ENCODE data around the gene HACL1.

The HACL1 gene

GRCh38 chr3:15601399-15602145 lies at the start of gene HACL1, which contains the start of gene BTD:
Gene HACL1, minus strand, starts transcription at chr3:15601569. Its CDS starts 106 bp downstream, at chr3:15601463.
Gene BTD, plus strand, starts transcription at chr3:15601745. Its CDS starts 33,695 bp downstream, at chr3:15635440.
- DNase-seq = no peak

DNA sequence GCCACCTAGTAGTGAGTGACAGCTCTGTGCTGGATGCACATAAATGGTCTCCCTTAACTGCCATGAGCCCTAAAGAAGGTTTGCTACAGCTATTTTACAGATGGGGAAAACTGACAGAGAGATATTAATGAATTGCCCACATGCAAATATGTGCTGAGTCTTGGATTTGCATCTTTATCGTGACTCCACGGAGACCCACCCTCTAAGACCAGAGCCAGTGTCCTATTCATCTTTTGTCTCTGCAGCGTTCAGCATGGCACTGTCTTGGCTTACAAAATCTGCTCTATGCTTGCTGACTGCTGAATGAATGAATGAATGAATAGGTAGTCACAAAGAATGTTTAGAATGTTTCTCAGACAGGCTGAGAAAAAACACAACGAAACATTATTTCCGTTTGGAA lies 48.5 kb upstream of the HACL1 start:
- DNase-seq = no peak

- no peak for DNase-seq
Observed at GRCh38 chr3:15649341-15649740, 48.0 kb upstream of the HACL1 start.

DNA sequence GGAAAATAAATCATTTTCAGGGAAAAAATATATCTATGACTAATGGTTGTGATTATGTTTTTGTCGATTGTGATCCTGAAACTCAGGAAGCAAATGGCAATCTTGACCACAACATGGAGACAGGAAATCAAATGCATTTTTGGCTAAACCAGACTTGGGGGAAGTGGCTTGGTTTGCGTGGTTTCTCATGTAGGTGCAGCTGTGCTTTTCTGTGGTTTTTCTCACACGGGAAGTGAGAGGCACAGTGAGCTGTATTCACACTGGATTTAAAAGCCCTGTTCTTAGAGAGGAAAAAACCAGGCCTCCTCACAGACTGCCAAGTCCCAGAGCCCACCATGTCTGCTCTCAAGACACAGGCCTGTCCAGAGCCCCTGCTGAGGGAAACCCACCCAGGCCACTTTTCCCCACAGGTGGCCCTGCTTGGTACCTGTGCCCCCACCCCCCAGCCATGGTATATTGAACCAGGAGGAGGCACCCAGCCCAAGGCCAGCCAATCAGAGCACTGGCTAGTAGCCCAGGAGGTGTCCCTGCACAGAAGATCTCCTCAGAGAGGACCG lies 46.3 kb upstream of the HACL1 start:
- DNase-seq = no peak

DNA sequence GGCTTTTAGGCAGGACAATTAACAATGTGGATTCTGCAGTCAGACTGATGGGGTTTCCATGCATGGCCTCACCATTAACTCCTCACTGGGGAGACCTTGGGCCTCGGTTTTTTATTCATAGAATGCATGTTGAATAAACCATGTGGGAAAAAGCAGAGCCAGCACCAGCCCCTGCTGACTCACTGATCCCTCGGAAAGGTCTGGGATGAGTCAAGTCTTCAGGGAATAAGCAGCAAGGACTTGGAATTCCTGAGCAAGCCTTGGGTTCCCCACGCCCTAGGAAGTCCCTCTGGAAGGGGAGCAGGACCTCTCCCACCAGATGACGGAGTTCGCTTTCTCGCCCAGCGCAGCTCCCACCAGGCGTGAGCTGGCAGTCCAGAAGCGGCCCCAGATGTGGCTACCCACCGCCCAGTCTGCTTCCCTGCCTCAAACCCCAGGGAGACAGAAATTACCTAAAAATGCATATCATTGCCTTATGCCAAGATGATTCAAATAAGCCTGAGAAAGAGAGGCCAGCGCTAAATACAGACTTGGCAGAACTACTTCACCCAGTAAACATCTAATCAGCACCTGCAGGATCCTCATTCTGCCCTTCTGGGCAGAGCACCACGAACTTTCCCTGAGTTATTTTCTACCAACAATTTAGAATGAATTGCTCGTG lies 45.6 kb upstream of the HACL1 start:
- no peak for DNase-seq

GRCh38 chr3:15645740-15646501 lies 44.6 kb upstream of the HACL1 start:
- DNase-seq = no peak

DNA sequence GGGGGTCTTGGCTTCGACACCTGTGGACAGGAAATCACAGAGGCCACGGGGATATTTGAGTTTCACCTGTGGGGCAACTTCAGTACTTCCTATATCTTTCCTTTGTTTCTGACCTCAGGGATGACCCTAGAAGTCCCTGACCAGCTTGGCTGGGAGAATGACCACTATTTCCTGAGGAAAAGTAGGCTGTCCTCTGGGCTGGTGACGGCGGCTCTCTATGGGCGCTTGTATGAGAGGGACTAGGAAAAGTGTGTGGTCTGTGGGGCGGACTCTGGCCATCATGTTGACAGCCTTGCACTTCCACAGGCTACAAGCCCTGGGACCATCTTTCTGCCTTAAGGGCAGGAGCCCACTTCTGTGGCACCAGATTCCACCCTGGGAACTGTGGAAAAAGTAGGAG lies 43.9 kb upstream of the HACL1 start:
- DNase-seq = no peak

- DNase-seq = no peak
Observed at GRCh38 chr3:15638891-15639262, 37.5 kb upstream of the HACL1 start.

DNA sequence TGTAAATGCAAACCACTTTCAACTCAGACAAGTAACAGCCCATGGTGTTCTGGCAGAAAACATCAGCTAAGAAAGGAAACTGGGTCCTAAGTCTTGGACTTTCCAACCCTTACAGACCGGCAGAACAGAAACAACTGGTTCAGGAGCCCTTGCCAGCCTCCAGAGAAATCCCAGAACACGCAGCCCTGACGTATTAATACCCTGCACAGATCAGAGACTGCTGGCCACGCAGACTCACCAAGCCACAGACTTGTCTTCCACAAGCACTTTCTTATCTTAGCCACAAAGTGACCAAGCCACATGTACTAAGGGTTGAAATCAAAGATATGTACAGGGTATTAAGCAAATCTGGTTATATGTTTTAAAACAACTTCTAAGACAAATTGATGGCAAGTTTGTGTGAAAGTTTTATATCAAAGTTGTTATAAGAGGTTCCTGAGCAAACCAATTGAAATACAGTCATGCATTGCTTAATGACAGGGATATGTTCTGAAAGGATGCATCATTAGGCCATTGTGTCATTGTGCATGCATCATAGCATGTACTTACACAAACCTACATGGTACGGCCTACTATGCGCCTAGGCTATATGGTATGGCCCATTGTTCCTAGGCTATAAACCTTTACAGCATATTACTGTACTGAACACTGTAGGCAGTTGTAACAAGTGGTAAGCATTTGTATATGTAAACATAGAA lies 37.0 kb upstream of the HACL1 start:
- DNase-seq = no peak

- DNase-seq = no peak
Observed at GRCh38 chr3:15637131-15637951, 36.0 kb upstream of the HACL1 start.

DNA sequence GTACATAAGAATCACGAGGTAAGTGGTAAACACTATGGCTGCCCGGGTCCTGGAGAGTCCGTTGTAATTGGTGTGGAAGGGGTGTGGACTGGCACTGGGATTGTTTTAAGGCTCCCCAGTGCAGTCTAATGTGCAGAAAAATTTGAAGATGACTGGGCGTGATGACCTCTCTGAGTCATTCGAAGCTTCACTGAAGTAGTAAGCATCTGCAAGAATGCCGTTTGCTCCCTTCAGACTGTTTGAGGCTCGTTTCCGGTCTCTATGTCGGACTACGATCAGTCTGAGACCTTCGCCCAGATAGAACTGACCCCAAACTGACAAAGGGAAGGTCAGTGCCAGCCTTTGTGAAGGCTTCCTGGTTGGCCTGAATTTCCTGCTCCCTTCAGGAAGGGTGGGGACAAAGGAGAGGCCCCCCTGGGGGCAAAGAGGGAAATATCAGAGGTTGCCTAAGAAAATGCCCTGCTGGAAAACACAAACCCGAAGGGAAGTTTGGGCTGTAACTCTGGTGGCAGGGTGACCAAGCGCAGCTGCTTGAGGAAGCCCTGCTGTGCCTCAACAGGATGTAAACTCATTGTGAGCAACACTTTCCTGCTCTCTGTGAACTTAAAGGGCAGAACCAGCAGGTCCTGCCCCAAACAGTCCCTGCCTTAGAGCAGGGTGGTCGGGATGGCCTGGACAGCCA lies 34.8 kb upstream of the HACL1 start:
- no peak for DNase-seq

GRCh38 chr3:15635121-15635661 lies 33.8 kb upstream of the HACL1 start:
- no peak for DNase-seq

GRCh38 chr3:15634671-15635070 lies 33.3 kb upstream of the HACL1 start:
- DNase-seq = no peak

DNA sequence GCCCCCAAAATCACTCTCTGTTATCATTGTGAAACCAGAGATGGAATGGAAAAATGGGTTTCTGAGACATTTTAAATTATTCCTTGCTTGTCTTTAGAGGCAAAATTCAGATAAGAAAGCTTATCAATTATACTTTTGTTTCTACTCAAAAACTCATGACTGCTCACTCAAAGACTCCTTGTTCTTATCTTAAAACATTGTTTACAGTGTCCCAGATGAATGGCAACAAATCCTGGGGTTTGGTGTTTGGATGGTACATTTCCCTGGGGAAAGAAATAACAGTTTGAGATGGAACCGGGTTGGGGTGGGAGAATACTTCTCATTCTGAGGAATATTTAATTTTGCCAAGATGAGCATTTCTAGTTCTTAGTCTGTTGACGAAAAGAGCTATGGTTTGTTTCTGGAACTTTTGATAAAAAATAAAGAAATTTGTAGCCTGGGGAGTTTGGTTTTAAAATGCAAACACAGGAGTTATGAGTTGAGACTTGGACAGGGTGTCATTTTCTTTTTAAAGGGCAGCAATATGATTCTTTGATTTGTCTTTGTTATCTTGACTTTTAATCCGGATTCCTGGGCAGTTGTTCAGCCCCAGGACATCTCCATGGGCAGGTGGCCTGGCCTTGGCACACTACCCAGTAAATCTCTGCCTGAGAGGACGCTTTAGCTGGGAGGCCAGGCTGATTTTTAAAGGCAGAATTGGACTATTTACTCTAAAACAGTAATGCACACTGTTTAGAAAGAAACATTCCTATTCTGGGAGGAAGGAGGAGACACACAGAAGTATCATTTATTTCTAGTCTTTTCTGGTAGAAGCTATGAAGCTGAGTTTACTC lies 32.6 kb upstream of the HACL1 start:
- no peak for DNase-seq

DNA sequence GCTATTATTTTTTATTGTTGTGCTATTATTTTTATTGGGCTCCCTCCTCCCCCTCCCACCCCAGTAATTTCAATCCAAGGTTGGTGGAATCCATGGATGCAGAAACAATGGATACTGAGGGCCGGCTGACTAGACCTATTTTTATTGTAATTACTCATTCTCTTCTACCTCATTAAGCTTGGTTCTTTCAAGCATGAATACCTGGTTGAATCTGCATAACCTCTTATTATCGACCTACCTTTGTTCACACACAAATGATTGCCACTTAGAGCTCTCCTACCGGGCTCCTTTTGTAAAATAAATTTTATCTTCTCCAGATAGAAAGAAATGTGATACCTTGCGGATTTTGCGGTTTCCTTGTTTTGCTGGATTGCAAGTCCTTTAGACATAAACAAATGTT lies 31.8 kb upstream of the HACL1 start:
- no peak for DNase-seq

DNA sequence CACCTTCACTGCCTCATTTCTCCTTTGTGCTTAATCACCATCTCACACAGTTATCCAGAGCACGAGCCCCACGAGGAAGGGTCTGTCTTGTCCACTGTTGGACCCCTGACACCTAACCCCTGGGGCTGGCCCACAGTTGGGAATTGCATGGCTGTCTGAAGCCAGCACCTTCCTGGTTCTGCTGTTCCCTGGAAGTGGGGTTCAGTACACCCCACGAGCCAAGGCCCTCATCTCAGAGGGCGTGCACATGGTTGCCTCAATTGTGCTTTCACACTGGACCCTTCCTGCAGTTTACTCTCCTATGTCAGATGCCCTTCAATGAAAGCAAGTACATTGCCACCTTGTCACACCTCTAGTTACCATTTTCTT lies 30.8 kb upstream of the HACL1 start:
- DNase-seq = no peak

DNA sequence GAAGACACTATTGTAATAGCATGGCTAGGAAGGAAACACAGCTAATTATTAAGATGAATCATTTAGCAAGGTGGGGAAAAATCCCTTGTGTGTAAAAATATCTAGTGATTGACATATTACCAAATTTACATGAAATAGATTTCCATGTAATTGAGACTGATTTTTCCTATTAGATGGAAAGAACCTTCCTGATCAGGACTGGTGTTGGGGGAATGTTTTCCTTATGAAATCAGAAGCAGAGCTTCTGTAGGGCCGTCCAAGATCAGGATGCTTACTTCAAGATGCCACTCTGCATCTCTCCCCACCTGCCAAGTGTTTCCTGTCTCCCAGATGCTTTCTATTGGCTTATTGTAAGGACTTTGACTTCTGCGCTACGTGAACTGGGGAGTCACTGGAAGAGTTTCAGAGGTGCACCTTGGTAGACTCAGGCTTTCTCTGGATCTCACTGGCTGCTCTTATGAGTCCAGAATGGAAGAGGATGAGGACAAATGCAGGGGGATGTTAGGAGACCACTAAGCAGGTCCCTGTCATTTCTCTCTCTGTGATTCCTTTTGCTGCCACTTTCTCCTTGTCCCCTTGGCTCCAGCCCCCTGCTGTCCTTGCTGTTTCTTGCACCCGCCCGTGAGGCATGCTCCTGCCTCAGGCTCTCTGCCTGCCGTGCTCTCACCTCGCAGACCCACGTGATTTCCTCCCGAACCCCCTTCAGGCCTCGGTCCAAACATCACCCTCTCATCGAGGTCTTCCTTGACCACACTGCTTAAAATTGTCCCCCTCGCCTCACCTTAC lies 30.2 kb upstream of the HACL1 start:
- DNase-seq = no peak

- no peak for DNase-seq
Observed at GRCh38 chr3:15630646-15631350, 29.4 kb upstream of the HACL1 start.
